ENCODE data around the gene FCRL1. TPM values are rescaled to one million over a fixed set of nuclear protein-coding genes. Genes with fewer than 3 reads are reported as not detected.

FCRL1 gene
- total RNA-seq (under 1 TPM in 1 of 4 donors, not detected in 3; 0.40 TPM), polyA plus RNA-seq (under 1 TPM in 1 of 3 donors, not detected in 2; 0.03 TPM)
- long read RNA-seq, donor 1 = 0 reads
- long read RNA-seq, donor 2, partial matches to known transcripts = 0 of 2 reads
- long read RNA-seq, donor 2, other reads (novel, unspliced or antisense) = 2 of 2 reads

GRCh38 chr1:157819896-157820295 lies at the start of gene FCRL1:
Gene FCRL1 (minus strand): TSS chr1:157820120. CDS start chr1:157820037, 83 bp downstream.
- no peak within 1 kb of the TSS for H3K4me3 ChIP-seq
- H3K27me3 ChIP-seq (ENCODE audit: insufficient read depth in 3 of 3, low read length in 2 of 3) = peaks cover 0 to 3% (median 0%) of the 10 kb centered on the region in 3 donors
- intact Hi-C loops (cut with DNase I) = loop anchor here in 1 of 2 donors (5.0 kb wide), 1 partner anchor 143 kb away; no protein-coding TSS in a partner anchor
- 62 to 67% (median 63%) methylated on average over 3 of the region's 3 CpGs for WGBS, 3 donors
- no peak for TF ChIP-seq CTCF (IDR thresholded peaks at IDR 0.05)
- H3K27ac ChIP-seq = no peak within 1 kb of the TSS
- H3K9me3 ChIP-seq = no peaks in the 10 kb centered on the region
- no peaks in the 10 kb centered on the region for H3K36me3 ChIP-seq (ENCODE audit: insufficient read depth in 1 of 2, low read depth in 1 of 2)
- DNase-seq (no peak), ATAC-seq (no peak)
- H3K4me1 ChIP-seq = no peaks in the 10 kb centered on the region

GRCh38 chr1:157868654-157869053 lies 48.7 kb upstream of the FCRL1 start:
- 72 to 84% (median 76%) methylated on average over 1 of the region's 1 CpG for WGBS, 3 donors
- intact Hi-C loops (cut with DNase I) = no loop called here

GRCh38 chr1:157862114-157863070 lies 42.5 kb upstream of the FCRL1 start:
- Histone ChIP-seq H3K4me1 (no peaks in the 10 kb centered on the region), H3K36me3 (ENCODE audit: insufficient read depth in 1 of 2, low read depth in 1 of 2) (no peaks in the 10 kb centered on the region), H3K4me3 (no peak overlapping the region), H3K27ac (no peak overlapping the region), H3K9me3 (no peaks in the 10 kb centered on the region), H3K27me3 (ENCODE audit: insufficient read depth in 3 of 3, low read length in 2 of 3) (peaks cover 0 to 3% (median 2%) of the 10 kb centered on the region in 3 donors)
- WGBS, 3 donors = 75 to 78% (median 77%) methylated on average over 6 of the region's 6 CpGs
- TF ChIP-seq CTCF (IDR thresholded peaks at IDR 0.05) = no peak
- intact Hi-C loops (cut with DNase I) = no loop called here
- DNase-seq (no peak), ATAC-seq (no peak)

More at GRCh38 chr1:157868654-157869053, 48.7 kb upstream of the FCRL1 start:
- no peak for DNase-seq
- Histone ChIP-seq H3K36me3 (ENCODE audit: insufficient read depth in 1 of 2, low read depth in 1 of 2) (no peaks in the 10 kb centered on the region), H3K27ac (no peak overlapping the region), H3K4me3 (no peak overlapping the region), H3K9me3 (no peaks in the 10 kb centered on the region), H3K4me1 (no peaks in the 10 kb centered on the region), H3K27me3 (ENCODE audit: insufficient read depth in 3 of 3, low read length in 2 of 3) (peaks cover 0 to 3% (median 2%) of the 10 kb centered on the region in 3 donors)
- no peak for TF ChIP-seq CTCF (IDR thresholded peaks at IDR 0.05)
- no peak for ATAC-seq

GRCh38 chr1:157856538-157856937 lies 36.6 kb upstream of the FCRL1 start:
- no peak for DNase-seq
- Histone ChIP-seq H3K9me3 (no peaks in the 10 kb centered on the region), H3K36me3 (ENCODE audit: insufficient read depth in 1 of 2, low read depth in 1 of 2) (no peaks in the 10 kb centered on the region), H3K4me1 (no peaks in the 10 kb centered on the region), H3K4me3 (no peak overlapping the region), H3K27ac (no peak overlapping the region), H3K27me3 (ENCODE audit: insufficient read depth in 3 of 3, low read length in 2 of 3) (no peaks in the 10 kb centered on the region)
- no peak for TF ChIP-seq CTCF (IDR thresholded peaks at IDR 0.05)
- intact Hi-C loops (cut with DNase I) = no loop called here
- WGBS, 3 donors = 78 to 83% (median 79%) methylated on average over 2 of the region's 2 CpGs
- no peak for ATAC-seq

All from psoas muscle (tissue), 8 donors.